Endothelial cell of umbilical vein (primary cell): ENCODE measurements around the gene WFDC6. TPM values are rescaled to one million over a fixed set of nuclear protein-coding genes. Genes with fewer than 3 reads are reported as not detected.

ENCODE experiments used
- BruUV-seq: library from RNA; stranded (reverse); fragments of 400-500 nt; replicated peaks from 2 replicates; lab custom pipeline; 2021; lab: Mats Ljungman, UMichigan
- CTCF ChIA-PET: fragments of 300-600, 350-600 bp; sonication (Branson Sonifier 250); formaldehyde crosslinking; loops from one replicate; lab custom pipeline; 2021; ENCODE audit warnings: antibody characterized with exemption, inconsistent platforms; lab: Charles Lee
- POLR2A ChIA-PET: fragments of 300-600, 350-600 bp; sonication (Branson Sonifier 250); formaldehyde crosslinking; loops from one replicate; lab custom pipeline; 2021; ENCODE audit warnings: antibody characterized with exemption, inconsistent platforms; lab: Charles Lee
- DNase-seq: peaks from one replicate; pipeline ENCODE4 v3.0.0-alpha.2; 2011; ENCODE audit warnings: low read depth, low spot score
- FAIRE-seq: peaks from 2 replicates; lab custom pipeline; 2011; peaks lifted over from hg19 to GRCh38; lab: Jason Lieb, UNC
- H2AFZ ChIP-seq: 2 replicates; pipeline ENCODE4 v1.6.0; 2012; ENCODE audit warnings: low read depth, low read length, control low read depth, inconsistent platforms
- H3K27ac ChIP-seq: 2 replicates; pipeline ENCODE4 v1.5.1; 2011; ENCODE audit warnings: low read depth, mild to moderate bottlenecking, control low read depth, low read length, moderate library complexity; ENCODE audit not compliant: insufficient read depth
- H3K27me3 ChIP-seq, 2 experiments: 2 replicates each; pipeline versions ENCODE4 v1.6.0 to v1.6.1; 2011; ENCODE audit warnings: low read length in 2 of 2, mixed read lengths in 1 of 2; ENCODE audit not compliant: control insufficient read depth in 2 of 2, insufficient read depth in 2 of 2
- H3K36me3 ChIP-seq, 2 experiments: 2 replicates in 1 of 2; 3 replicates in 1 of 2; pipeline ENCODE4 v1.5.1; 2011; ENCODE audit warnings: low read length in 2 of 2, mild to moderate bottlenecking in 1 of 2, moderate library complexity in 1 of 2; ENCODE audit not compliant: control insufficient read depth in 2 of 2, insufficient read depth in 2 of 2; ENCODE audit errors: extremely low read depth in 1 of 2
- H3K4me1 ChIP-seq: 3 replicates; pipeline ENCODE4 v1.5.1; 2011; ENCODE audit warnings: mild to moderate bottlenecking, low read length; ENCODE audit not compliant: control insufficient read depth, insufficient read depth; ENCODE audit errors: extremely low read depth
- H3K4me2 ChIP-seq: 2 replicates; pipeline ENCODE4 v1.6.1; 2011; ENCODE audit warnings: low read length, control low read depth, mixed read lengths; ENCODE audit not compliant: insufficient read depth
- H3K4me3 ChIP-seq, 3 experiments: fragments of 200-600 bp in 1 of 3; sonication (generic), shearing (Covaris generic) in 1 of 3; replicated peaks in 1 of 3; 2 replicates each; pipeline ENCODE4 v1.5.1; 2011 to 2016; ENCODE audit warnings: control low read depth in 3 of 3, low read length in 3 of 3, mild to moderate bottlenecking in 2 of 3, inconsistent platforms in 1 of 3, low read depth in 1 of 3, moderate library complexity in 1 of 3; ENCODE audit not compliant: insufficient read depth in 1 of 3
- H3K79me2 ChIP-seq: 2 replicates; pipeline ENCODE4 v1.6.0; 2012; ENCODE audit warnings: low read length, inconsistent platforms; ENCODE audit not compliant: control insufficient read depth, insufficient read depth
- H3K9ac ChIP-seq: replicated peaks from 2 replicates; pipeline ENCODE3; 2011; ENCODE audit warnings: low read length, control low read depth; ENCODE audit not compliant: insufficient read depth; ENCODE audit errors: extremely low read depth
- H3K9me1 ChIP-seq: replicated peaks from 3 replicates; pipeline ENCODE4 v1.6.0; 2011; ENCODE audit warnings: mild to moderate bottlenecking, low read length; ENCODE audit not compliant: control insufficient read depth, insufficient read depth; ENCODE audit errors: extremely low read depth
- H3K9me3 ChIP-seq: replicated peaks from 2 replicates; pipeline ENCODE4 v1.5.1; 2012; ENCODE audit warnings: low read length, inconsistent platforms; ENCODE audit not compliant: control insufficient read depth, insufficient read depth
- H4K20me1 ChIP-seq: replicated peaks from 2 replicates; pipeline ENCODE3; 2011; ENCODE audit warnings: mild to moderate bottlenecking, low read length; ENCODE audit not compliant: control insufficient read depth, insufficient read depth; ENCODE audit errors: extremely low read depth
- CTCF ChIP-seq, 2 donors: IDR thresholded peaks; 1 replicate in 1 of 2; 2 replicates in 1 of 2; pipeline ENCODE4 v1.5.1; 2011; ENCODE audit warnings: low read length in 2 of 2, mild to moderate bottlenecking in 2 of 2, moderate library complexity in 2 of 2, control low read depth in 1 of 2, inconsistent platforms in 1 of 2, low read depth in 1 of 2; ENCODE audit not compliant: insufficient read depth in 1 of 2; ENCODE audit errors: extremely low read depth in 1 of 2
- EZH2 ChIP-seq: IDR thresholded peaks from 2 replicates; pipeline ENCODE4 v1.6.1; 2012; ENCODE audit warnings: borderline replicate concordance, low read depth, mild to moderate bottlenecking, moderate library complexity, low read length, inconsistent platforms; ENCODE audit not compliant: severe bottlenecking
- GATA2 ChIP-seq: IDR thresholded peaks from 2 replicates; pipeline ENCODE4 v1.7.0; 2011; ENCODE audit warnings: low read depth, mild to moderate bottlenecking, moderate library complexity, mixed read lengths, low read length; ENCODE audit not compliant: insufficient read length, insufficient read depth
- JUN ChIP-seq: IDR thresholded peaks from 2 replicates; pipeline ENCODE4 v1.6.1; 2011; ENCODE audit warnings: borderline replicate concordance, low read depth; ENCODE audit not compliant: insufficient read length, insufficient read depth
- MAX ChIP-seq: IDR thresholded peaks from 2 replicates; pipeline ENCODE4 v1.6.1; 2011; ENCODE audit not compliant: insufficient read depth, insufficient read length
- MYC ChIP-seq: IDR thresholded peaks from one replicate; pipeline ENCODE4 v1.6.1; 2011; ENCODE audit warnings: mild to moderate bottlenecking, low read depth, low read length
- POLR2A ChIP-seq: IDR thresholded peaks from 2 replicates; pipeline ENCODE4 v1.6.1; 2012; ENCODE audit warnings: low read depth, mild to moderate bottlenecking, control low read depth, low read length
- POLR2AphosphoS5 ChIP-seq: IDR thresholded peaks from 2 replicates; pipeline ENCODE4 v1.6.1; 2012; ENCODE audit warnings: low read depth, mild to moderate bottlenecking, control low read depth, low read length, moderate library complexity; ENCODE audit not compliant: insufficient read depth
- dilution Hi-C: fragments of 300-500 bp; cut with MboI; formaldehyde crosslinking; loops from one replicate; pipeline ENCODE4 v1.15.0; 2019; ENCODE audit warnings: low sequenced_read_pairs; ENCODE audit not compliant: extremely low pct_ligation_motif_present
- intact Hi-C: fragments of 100-400 bp; cut with micrococcal nuclease; formaldehyde crosslinking; loops from one replicate; pipeline ENCODE4 v1.10.0; 2022
- polyA plus RNA-seq, 4 experiments: library from polyadenylated mRNA; depleted of rRNA in 3 of 4; stranded (reverse) in 3 of 4; unstranded in 1 of 4; fragments of >200 nt; gene quantifications; 2 replicates each; pipeline versions ENCODE4 v1.2.1 to v1.2.3, GENCODE V29; 2011 to 2012; ENCODE audit warnings: missing spikeins in 1 of 4
- total RNA-seq: library from RNA; stranded (reverse); gene quantifications from 2 replicates; pipeline ENCODE4 v1.2.3, GENCODE V29; 2021

The WFDC6 gene
- total and polyA plus RNA-seq, 2 donors (not counting 3 experiments of a cell fraction or from before 2014, with no cell fraction given) = not detected

DNA sequence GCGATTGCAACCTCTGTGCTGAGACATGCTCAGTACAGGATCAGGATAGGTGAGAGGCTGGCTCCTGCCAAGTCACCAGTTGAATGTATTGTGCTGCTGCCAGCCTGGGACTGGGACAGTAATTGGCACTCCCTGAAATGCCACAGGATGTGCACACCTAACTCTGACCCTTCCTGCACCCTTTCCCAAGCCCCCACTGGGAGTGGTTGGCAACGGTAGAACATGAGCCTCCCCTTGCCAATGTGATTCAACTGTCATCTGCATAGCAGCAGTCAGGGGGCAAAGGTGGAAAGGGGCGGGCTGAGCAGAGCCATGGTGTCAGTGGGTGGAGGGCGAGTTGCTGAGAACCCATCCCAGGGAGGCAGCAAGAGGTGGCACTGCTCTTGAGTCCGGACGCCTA, 39.3 kb downstream of the WFDC6 start:
- H3K27ac ChIP-seq = no peak overlapping the region
- TF ChIP-seq EZH2 (no peak), JUN (no peak), MYC (no peak), POLR2AphosphoS5 (no peak), MAX (no peak), POLR2A (no peak), GATA2 (no peak), CTCF (IDR thresholded peaks at IDR 0.05; ENCODE audit: extremely low read depth in 1 of 2, insufficient read depth in 1 of 2, low read depth in 1 of 2, low read length in 2 of 2) (no peak)
- dilution Hi-C loops = no loop called here
- FAIRE-seq = no peak
- no peak overlapping the region for H3K9ac ChIP-seq
- CTCF ChIA-PET = no interaction called here
- H3K36me3 ChIP-seq = no peaks in the 10 kb centered on the region
- H3K4me2 ChIP-seq = no peak overlapping the region
- no peaks in the 10 kb centered on the region for H4K20me1 ChIP-seq
- H3K4me1 ChIP-seq = no peaks in the 10 kb centered on the region
- no peak overlapping the region for H3K4me3 ChIP-seq
- no peaks in the 10 kb centered on the region for H3K9me1 ChIP-seq
- peaks cover 3 to 6% of the 10 kb centered on the region in 2 experiments for H3K27me3 ChIP-seq
- BruUV-seq = no TSS peak
- intact Hi-C loops = no loop called here
- no peaks in the 10 kb centered on the region for H3K79me2 ChIP-seq
- no peak for DNase-seq
- POLR2A ChIA-PET = no interaction called here
- no peaks in the 10 kb centered on the region for H3K9me3 ChIP-seq
- H2AFZ ChIP-seq = no peak overlapping the region
